ENCODE data around the gene DYDC1.

The DYDC1 gene

GRCh38 chr10:80333983-80334382 is 22.6 kb downstream of the DYDC1 start:
- H3K27me3 ChIP-seq (ENCODE audit: insufficient read depth, poor library complexity, severe bottlenecking), result no peaks in the 10 kb centered on the region
- no peak overlapping the region for H3K4me3 ChIP-seq (replicated peaks; ENCODE audit: insufficient read depth, low read length)
- no peak overlapping the region for H3K27ac ChIP-seq (replicated peaks)
- TF ChIP-seq CTCF (IDR thresholded peaks at IDR 0.05; ENCODE audit: insufficient read depth, low read length), result no peak
- TF ChIP-seq POLR2AphosphoS5 (IDR thresholded peaks at IDR 0.05; ENCODE audit: low read depth), result no peak
- TF ChIP-seq GABPA (IDR thresholded peaks at IDR 0.05; ENCODE audit: low read depth), result no peak
- no peak for TF ChIP-seq REST (IDR thresholded peaks at IDR 0.05; ENCODE audit: insufficient replicate concordance, low read depth)
- no peak for TF ChIP-seq SPI1 (IDR thresholded peaks at IDR 0.05; ENCODE audit: borderline replicate concordance, low read depth)
- no peak for DNase-seq (ENCODE audit: low read depth in 1 of 2, low spot score in 1 of 2)

GRCh38 chr10:80324891-80325364 is 31.6 kb downstream of the DYDC1 start:
- no peaks in the 10 kb centered on the region for H3K27me3 ChIP-seq (ENCODE audit: insufficient read depth, poor library complexity, severe bottlenecking)
- TF ChIP-seq REST (IDR thresholded peaks at IDR 0.05; ENCODE audit: insufficient replicate concordance, low read depth), result no peak
- no peak for TF ChIP-seq CTCF (IDR thresholded peaks at IDR 0.05; ENCODE audit: insufficient read depth, low read length)
- TF ChIP-seq POLR2AphosphoS5 (IDR thresholded peaks at IDR 0.05; ENCODE audit: low read depth), result no peak
- no peak for TF ChIP-seq SPI1 (IDR thresholded peaks at IDR 0.05; ENCODE audit: borderline replicate concordance, low read depth)
- TF ChIP-seq GABPA (IDR thresholded peaks at IDR 0.05; ENCODE audit: low read depth), result no peak
- DNase-seq (ENCODE audit: low read depth in 1 of 2, low spot score in 1 of 2), result no peak
- no peak overlapping the region for H3K4me3 ChIP-seq (replicated peaks; ENCODE audit: insufficient read depth, low read length)
- no peak overlapping the region for H3K27ac ChIP-seq (replicated peaks)

GRCh38 chr10:80324086-80324485 is 32.5 kb downstream of the DYDC1 start:
- Histone ChIP-seq H3K4me3 (replicated peaks; ENCODE audit: insufficient read depth, low read length) (no peak overlapping the region), H3K27ac (replicated peaks) (no peak overlapping the region), H3K27me3 (ENCODE audit: insufficient read depth, poor library complexity, severe bottlenecking) (no peaks in the 10 kb centered on the region)
- TF ChIP-seq GABPA (IDR thresholded peaks at IDR 0.05; ENCODE audit: low read depth), result no peak
- TF ChIP-seq REST (IDR thresholded peaks at IDR 0.05; ENCODE audit: insufficient replicate concordance, low read depth), result no peak
- TF ChIP-seq SPI1 (IDR thresholded peaks at IDR 0.05; ENCODE audit: borderline replicate concordance, low read depth), result no peak
- TF ChIP-seq POLR2AphosphoS5 (IDR thresholded peaks at IDR 0.05; ENCODE audit: low read depth), result no peak
- no peak for TF ChIP-seq CTCF (IDR thresholded peaks at IDR 0.05; ENCODE audit: insufficient read depth, low read length)
- DNase-seq (ENCODE audit: low read depth in 1 of 2, low spot score in 1 of 2), result no peak
